Activated naive CD8-positive, alpha-beta T cell (primary cell): ENCODE measurements around the gene ZC3HAV1.
"Not testable (repeated sequence)": the region's sequence is repeated elsewhere in the genome, so short reads cannot be mapped to it uniquely, and the experiment has no call there.

Source experiments
- H3K27ac Mint-ChIP-seq: one replicate; pipeline ENCODE4 v1.8.0; 2021; ENCODE audit warnings: mixed read lengths
- H3K27me3 Mint-ChIP-seq: one replicate; pipeline ENCODE4 v1.8.0; 2021; ENCODE audit warnings: mixed read lengths
- H3K36me3 Mint-ChIP-seq: one replicate; pipeline ENCODE4 v1.8.0; 2021; ENCODE audit warnings: mixed read lengths
- H3K4me1 Mint-ChIP-seq: one replicate; pipeline ENCODE4 v1.8.0; 2021; ENCODE audit warnings: low read depth, mixed read lengths
- H3K4me3 Mint-ChIP-seq: one replicate; pipeline ENCODE4 v1.8.0; 2021; ENCODE audit warnings: mild to moderate bottlenecking, mixed read lengths
- H3K9me3 Mint-ChIP-seq: one replicate; pipeline ENCODE4 v1.8.0; 2021; ENCODE audit warnings: low read depth, mixed read lengths

ZC3HAV1 gene

DNA sequence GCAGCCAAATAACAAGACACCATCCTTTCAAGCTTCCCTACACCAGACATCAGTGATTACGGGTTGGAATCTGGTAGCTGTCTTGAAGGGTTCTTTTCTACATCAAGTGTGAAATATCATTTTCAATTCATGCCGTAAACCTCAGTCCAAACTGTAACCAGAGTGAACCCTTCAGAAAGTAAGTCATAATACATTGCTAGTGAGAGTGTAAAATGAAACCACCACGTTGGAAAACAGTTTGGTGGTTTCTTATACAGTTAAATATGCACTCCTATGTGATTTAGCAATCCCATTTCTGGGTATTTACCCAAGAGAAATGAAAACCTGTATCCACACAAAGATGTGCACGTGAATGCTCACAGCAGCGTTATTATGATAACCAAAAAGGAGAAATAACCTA lies 48.1 kb downstream of the ZC3HAV1 start:
- no peaks in the 10 kb centered on the region for H3K9me3 Mint-ChIP-seq
- peak overlapping the region; percentile 89 for H3K27ac Mint-ChIP-seq
- peaks cover 66% of the 10 kb centered on the region for H3K4me1 Mint-ChIP-seq
- H3K4me3 Mint-ChIP-seq: peak overlapping the region; percentile 12
- H3K27me3 Mint-ChIP-seq: no peaks in the 10 kb centered on the region
- H3K36me3 Mint-ChIP-seq: peaks cover 17% of the 10 kb centered on the region

DNA sequence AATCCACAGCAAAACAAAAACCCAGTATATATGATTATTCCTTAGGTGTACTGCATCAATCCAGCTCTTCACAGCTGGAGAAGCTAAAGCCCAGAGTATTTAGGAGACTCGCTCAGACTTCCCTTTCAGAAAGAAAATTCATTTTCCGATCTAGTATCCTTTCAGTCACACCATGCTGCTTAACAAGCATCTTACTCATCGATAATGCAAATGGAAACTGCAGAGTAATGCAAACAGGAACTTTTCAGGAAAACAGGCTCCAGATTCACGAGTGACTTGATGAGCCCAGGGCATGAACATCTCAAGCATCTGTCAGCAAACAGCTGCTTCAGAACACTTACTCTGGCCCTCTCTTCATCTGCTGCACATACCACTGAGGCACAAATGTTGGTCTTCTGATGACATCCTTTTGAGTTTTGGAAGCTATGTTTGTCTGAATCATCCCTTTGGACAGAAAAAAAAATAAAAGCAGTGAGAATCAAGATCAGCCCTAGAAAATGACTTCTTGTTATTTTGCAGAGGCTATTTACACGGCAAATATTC lies 48.8 kb downstream of the ZC3HAV1 start:
- peaks cover 17% of the 10 kb centered on the region for H3K36me3 Mint-ChIP-seq
- peak overlapping the region; percentile 12 for H3K4me3 Mint-ChIP-seq
- peak overlapping the region; percentile 89 for H3K27ac Mint-ChIP-seq

GRCh38 chr7:139059905-139060304 lies 49.6 kb downstream of the ZC3HAV1 start:
- H3K4me1 Mint-ChIP-seq: peaks cover 62% of the 10 kb centered on the region
- no peaks in the 10 kb centered on the region for H3K9me3 Mint-ChIP-seq
- H3K4me3 Mint-ChIP-seq: peak overlapping the region; percentile 17
- H3K27me3 Mint-ChIP-seq: no peaks in the 10 kb centered on the region
- peaks cover 17% of the 10 kb centered on the region for H3K36me3 Mint-ChIP-seq
- H3K27ac Mint-ChIP-seq: peak overlapping the region; percentile 89

More for the DNA sequence above, 48.8 kb downstream of the ZC3HAV1 start:
- Mint-ChIP-seq H3K4me1 (peaks cover 66% of the 10 kb centered on the region), H3K27me3 (no peaks in the 10 kb centered on the region), H3K9me3 (no peaks in the 10 kb centered on the region)

DNA sequence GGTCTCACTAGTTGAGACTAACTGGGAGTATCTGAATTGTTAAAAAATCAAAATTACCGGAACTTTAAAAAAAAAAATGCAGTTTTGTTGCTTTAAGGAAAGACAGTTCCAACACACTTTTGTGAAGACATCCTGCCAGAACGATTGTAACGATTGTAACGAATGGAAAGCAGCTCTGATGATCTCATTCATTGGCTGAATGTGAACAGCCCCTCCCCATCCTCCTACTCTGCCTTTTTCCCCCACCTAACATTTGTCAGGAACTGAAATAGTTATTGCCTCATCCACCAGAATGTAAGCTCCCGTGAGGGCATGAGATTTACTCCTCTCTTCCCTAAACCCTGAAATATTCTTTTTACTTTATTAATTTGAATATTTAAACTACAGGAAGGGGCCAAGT lies 50.6 kb downstream of the ZC3HAV1 start:
- Mint-ChIP-seq H3K9me3 (no peaks in the 10 kb centered on the region), H3K27ac (peak overlapping the region; percentile 80), H3K4me1 (peaks cover 56% of the 10 kb centered on the region), H3K4me3 (no peak overlapping the region), H3K36me3 (peaks cover 17% of the 10 kb centered on the region), H3K27me3 (no peaks in the 10 kb centered on the region)

GRCh38 chr7:139055674-139056073 lies 53.8 kb downstream of the ZC3HAV1 start:
- peaks cover 7% of the 10 kb centered on the region for H3K36me3 Mint-ChIP-seq
- no peak overlapping the region for H3K4me3 Mint-ChIP-seq
- H3K4me1 Mint-ChIP-seq: peaks cover 37% of the 10 kb centered on the region
- H3K9me3 Mint-ChIP-seq: no peaks in the 10 kb centered on the region
- no peaks in the 10 kb centered on the region for H3K27me3 Mint-ChIP-seq
- peak overlapping the region; percentile 74 for H3K27ac Mint-ChIP-seq

- H3K27ac Mint-ChIP-seq: peak overlapping the region; percentile 64
- H3K27me3 Mint-ChIP-seq, H3K9me3 Mint-ChIP-seq, H3K36me3 Mint-ChIP-seq, H3K4me3 Mint-ChIP-seq: not testable (repeated sequence)
- peaks cover 33% of the 10 kb centered on the region for H3K4me1 Mint-ChIP-seq
Measured at GRCh38 chr7:139054656-139055055, 54.9 kb downstream of the ZC3HAV1 start.

DNA sequence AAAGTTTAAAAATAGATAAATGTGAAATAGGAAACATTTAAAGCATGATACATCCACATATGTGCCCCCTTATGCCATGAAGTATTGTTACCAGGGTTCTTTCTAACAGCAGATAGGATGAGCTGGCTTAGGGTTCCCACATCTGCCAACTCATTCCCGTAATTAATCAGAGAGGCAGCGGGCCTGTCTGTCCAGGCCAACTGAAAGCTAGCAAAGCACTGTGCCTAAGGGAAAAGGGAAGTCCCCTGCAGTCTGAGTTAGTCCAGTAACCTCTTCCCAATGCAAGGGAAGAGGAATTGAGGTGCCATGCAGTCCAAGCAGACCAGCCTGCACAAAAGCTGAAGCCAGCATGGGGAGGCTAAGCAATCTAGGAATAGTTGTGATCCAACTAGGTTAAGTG lies 55.4 kb downstream of the ZC3HAV1 start:
- Mint-ChIP-seq H3K4me1 (peaks cover 38% of the 10 kb centered on the region), H3K36me3 (peaks cover 10% of the 10 kb centered on the region), H3K27ac (peak overlapping the region; percentile 64), H3K9me3 (no peaks in the 10 kb centered on the region), H3K27me3 (no peaks in the 10 kb centered on the region), H3K4me3 (no peak overlapping the region)

GRCh38 chr7:139051655-139052054 lies 57.9 kb downstream of the ZC3HAV1 start:
- Mint-ChIP-seq H3K4me3 (no peak overlapping the region), H3K27me3 (no peaks in the 10 kb centered on the region), H3K36me3 (peaks cover 12% of the 10 kb centered on the region), H3K27ac (no peak overlapping the region), H3K4me1 (peaks cover 42% of the 10 kb centered on the region), H3K9me3 (no peaks in the 10 kb centered on the region)

GRCh38 chr7:139049936-139050335 lies 59.6 kb downstream of the ZC3HAV1 start:
- H3K4me1 Mint-ChIP-seq: peaks cover 53% of the 10 kb centered on the region
- no peaks in the 10 kb centered on the region for H3K27me3 Mint-ChIP-seq
- peaks cover 20% of the 10 kb centered on the region for H3K36me3 Mint-ChIP-seq
- H3K4me3 Mint-ChIP-seq: no peak overlapping the region
- H3K9me3 Mint-ChIP-seq: no peaks in the 10 kb centered on the region
- peak overlapping the region; percentile 75 for H3K27ac Mint-ChIP-seq

DNA sequence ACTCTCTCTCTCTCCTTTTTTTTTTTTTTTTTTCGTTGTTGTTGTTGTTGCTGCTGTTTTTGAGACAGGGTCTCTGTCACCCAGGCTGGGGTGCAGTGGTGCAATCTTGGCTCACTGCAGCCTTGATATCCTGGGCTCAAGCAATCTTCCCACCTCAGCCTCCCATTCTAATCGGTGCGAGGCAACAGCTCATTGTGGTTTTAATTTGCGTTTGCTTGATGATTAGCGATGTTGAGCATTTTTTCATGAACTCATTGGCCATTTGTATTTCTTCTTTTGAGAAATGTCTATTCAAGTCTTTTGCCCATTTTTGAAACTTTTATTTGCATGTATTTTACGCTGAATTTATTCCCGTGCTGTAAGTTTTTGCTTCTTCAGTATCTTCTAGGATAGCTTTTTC lies 60.4 kb downstream of the ZC3HAV1 start:
- Mint-ChIP-seq H3K4me3 (no peak overlapping the region), H3K36me3 (peaks cover 27% of the 10 kb centered on the region), H3K27ac (peak overlapping the region; percentile 75), H3K4me1 (peaks cover 58% of the 10 kb centered on the region), H3K9me3 (no peaks in the 10 kb centered on the region), H3K27me3 (no peaks in the 10 kb centered on the region)

GRCh38 chr7:139047970-139048369 lies 61.5 kb downstream of the ZC3HAV1 start:
- Mint-ChIP-seq H3K27me3 (no peaks in the 10 kb centered on the region), H3K9me3 (no peaks in the 10 kb centered on the region), H3K27ac (peak overlapping the region; percentile 46), H3K4me1 (peaks cover 64% of the 10 kb centered on the region), H3K4me3 (no peak overlapping the region), H3K36me3 (peaks cover 33% of the 10 kb centered on the region)

- peaks cover 72% of the 10 kb centered on the region for H3K4me1 Mint-ChIP-seq
- H3K9me3 Mint-ChIP-seq: no peaks in the 10 kb centered on the region
- peaks cover 32% of the 10 kb centered on the region for H3K36me3 Mint-ChIP-seq
- no peaks in the 10 kb centered on the region for H3K27me3 Mint-ChIP-seq
- peak overlapping the region; percentile 41 for H3K27ac Mint-ChIP-seq
- peak overlapping the region; percentile 51 for H3K4me3 Mint-ChIP-seq
Measured at GRCh38 chr7:139046143-139046542, 63.4 kb downstream of the ZC3HAV1 start.

GRCh38 chr7:139044813-139045794 lies 64.4 kb downstream of the ZC3HAV1 start:
- H3K27me3 Mint-ChIP-seq: no peaks in the 10 kb centered on the region
- H3K27ac Mint-ChIP-seq: peak overlapping the region; percentile 77
- H3K4me1 Mint-ChIP-seq: peaks cover 71% of the 10 kb centered on the region
- H3K4me3 Mint-ChIP-seq: peak overlapping the region; percentile 57
- no peaks in the 10 kb centered on the region for H3K9me3 Mint-ChIP-seq
- H3K36me3 Mint-ChIP-seq: peaks cover 32% of the 10 kb centered on the region

DNA sequence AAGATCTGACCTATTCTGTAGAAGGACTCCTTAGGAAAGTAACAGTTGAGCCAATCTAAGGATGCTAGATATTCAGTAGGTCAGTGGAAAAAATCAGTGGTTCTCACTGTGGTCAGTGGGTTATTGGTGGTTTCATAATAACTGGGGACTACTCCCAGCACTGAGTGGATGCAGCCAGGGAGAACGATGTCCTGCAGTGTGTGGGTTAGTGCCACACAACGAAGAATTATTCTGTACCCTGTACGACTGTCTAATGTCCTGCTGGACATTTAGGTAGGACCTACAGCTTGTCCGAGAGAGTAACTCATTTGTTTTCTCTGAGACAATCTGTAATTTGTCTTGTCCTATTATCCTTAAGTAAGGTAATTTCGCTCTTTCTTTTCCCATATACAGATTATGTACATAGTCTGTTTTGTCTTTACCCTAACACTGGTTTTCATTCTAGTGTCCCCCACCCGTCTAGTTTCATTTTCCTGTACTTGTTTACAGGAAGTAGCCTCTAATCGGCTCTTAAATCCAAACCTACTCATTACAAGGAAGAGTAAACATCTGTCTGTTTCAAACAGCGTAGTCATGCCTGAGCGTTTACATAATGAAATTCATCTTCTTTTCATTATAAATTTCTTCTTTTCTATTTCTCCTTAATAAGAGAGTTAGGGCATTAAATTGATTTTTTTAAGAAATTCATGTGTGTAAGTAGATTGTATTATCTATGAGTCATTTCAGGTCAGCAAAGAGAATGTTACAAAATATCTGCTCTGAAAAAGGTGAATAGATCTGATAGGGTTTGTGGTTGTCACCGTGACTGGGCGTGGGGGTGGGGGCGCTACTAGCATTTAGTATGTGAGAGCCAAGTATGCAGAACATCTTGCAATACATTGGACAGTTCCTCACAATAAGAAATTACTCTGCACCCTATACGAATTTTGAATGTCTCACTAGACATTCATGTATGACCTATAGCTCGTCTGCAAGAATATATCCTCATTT lies 65.4 kb downstream of the ZC3HAV1 start:
- no peaks in the 10 kb centered on the region for H3K27me3 Mint-ChIP-seq
- H3K4me3 Mint-ChIP-seq: peak overlapping the region; percentile 57
- H3K4me1 Mint-ChIP-seq: peaks cover 62% of the 10 kb centered on the region
- no peaks in the 10 kb centered on the region for H3K9me3 Mint-ChIP-seq
- H3K27ac Mint-ChIP-seq: peak overlapping the region; percentile 77
- peaks cover 28% of the 10 kb centered on the region for H3K36me3 Mint-ChIP-seq
